ENCODE data around the gene WDFY2. TPM values are rescaled to one million over a fixed set of nuclear protein-coding genes. Genes with fewer than 3 reads are reported as not detected.
A peak's percentile ranks its signal among the peaks of the same experiment; 100 is the strongest.

Gene WDFY2
- total RNA-seq, 6 experiments from 2014 or later: 11.4 to 15.7 (median 13.4) TPM

DNA sequence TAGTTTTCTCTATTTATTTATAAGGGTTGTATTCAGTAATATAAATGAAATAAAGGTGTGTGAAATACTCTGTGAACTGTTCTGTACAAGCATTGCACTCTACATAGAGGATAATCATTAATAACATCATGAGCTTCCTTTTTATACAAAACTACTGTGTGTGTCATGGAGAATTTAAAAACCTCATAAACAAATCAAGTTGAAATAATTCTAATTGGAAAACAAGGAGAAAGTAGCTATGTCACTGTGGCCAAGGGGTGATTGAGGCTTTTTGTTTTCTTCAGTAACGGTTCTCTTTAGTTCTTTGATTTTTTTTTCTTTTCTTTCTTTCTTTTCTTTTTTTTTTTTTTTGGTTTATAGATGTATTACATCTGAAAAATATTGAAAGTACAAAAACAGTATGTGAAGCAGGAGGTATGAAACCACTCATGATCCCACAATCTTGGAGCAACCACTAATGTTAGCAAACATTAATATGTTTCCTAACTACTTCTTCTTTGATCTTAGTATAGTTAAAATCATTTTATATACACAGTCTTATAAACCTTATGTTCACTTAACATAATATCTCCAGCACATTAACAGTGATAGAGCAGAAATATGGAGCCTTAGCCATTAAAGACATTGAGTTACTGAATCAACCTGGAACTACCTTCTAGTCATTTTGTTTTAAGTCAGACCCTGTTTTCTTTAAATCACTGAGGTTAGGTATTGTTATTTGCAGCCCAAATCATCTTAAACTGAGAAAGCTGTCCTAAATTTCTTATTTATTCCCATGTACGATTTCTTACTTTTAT is 45.4 kb downstream of the WDFY2 start:
- DNase-seq: no peak
- Mint-ChIP-seq H3K4me1 (ENCODE audit: low read depth) (peaks cover 84% of the 10 kb centered on the region), H3K9me3 (no peaks in the 10 kb centered on the region), H3K27me3 (ENCODE audit: insufficient read depth) (peaks cover 2% of the 10 kb centered on the region), H3K36me3 (ENCODE audit: low read depth) (no peaks in the 10 kb centered on the region; the same call in 1 of the 2 replicates), H3K27ac (peak overlapping the region; percentile 72), H3K4me3 (peak overlapping the region; percentile 34)
- TF ChIP-seq, protein P1, sequence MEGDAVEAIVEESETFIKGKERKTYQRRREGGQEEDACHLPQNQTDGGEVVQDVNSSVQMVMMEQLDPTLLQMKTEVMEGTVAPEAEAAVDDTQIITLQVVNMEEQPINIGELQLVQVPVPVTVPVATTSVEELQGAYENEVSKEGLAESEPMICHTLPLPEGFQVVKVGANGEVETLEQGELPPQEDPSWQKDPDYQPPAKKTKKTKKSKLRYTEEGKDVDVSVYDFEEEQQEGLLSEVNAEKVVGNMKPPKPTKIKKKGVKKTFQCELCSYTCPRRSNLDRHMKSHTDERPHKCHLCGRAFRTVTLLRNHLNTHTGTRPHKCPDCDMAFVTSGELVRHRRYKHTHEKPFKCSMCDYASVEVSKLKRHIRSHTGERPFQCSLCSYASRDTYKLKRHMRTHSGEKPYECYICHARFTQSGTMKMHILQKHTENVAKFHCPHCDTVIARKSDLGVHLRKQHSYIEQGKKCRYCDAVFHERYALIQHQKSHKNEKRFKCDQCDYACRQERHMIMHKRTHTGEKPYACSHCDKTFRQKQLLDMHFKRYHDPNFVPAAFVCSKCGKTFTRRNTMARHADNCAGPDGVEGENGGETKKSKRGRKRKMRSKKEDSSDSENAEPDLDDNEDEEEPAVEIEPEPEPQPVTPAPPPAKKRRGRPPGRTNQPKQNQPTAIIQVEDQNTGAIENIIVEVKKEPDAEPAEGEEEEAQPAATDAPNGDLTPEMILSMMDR (IDR thresholded peaks at IDR 0.05): no peak

DNA sequence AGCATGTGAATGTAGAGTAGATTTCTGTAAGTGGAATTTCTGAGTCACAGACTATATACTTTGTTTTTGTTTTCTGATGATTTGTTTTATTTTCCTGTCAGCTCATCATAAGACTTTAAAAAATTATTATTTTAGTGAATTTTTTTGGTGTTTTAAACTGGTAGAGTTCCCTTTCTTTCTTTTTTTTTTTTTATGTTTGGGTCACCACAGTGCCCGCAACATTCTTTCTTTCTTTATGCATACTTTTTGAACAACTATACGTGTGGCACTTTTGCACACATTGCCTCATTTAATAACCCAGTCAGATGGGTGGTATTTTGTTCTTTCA is 46.0 kb downstream of the WDFY2 start:
- no peak for DNase-seq
- Mint-ChIP-seq H3K4me1 (ENCODE audit: low read depth) (peaks cover 82% of the 10 kb centered on the region), H3K9me3 (no peaks in the 10 kb centered on the region)

DNA sequence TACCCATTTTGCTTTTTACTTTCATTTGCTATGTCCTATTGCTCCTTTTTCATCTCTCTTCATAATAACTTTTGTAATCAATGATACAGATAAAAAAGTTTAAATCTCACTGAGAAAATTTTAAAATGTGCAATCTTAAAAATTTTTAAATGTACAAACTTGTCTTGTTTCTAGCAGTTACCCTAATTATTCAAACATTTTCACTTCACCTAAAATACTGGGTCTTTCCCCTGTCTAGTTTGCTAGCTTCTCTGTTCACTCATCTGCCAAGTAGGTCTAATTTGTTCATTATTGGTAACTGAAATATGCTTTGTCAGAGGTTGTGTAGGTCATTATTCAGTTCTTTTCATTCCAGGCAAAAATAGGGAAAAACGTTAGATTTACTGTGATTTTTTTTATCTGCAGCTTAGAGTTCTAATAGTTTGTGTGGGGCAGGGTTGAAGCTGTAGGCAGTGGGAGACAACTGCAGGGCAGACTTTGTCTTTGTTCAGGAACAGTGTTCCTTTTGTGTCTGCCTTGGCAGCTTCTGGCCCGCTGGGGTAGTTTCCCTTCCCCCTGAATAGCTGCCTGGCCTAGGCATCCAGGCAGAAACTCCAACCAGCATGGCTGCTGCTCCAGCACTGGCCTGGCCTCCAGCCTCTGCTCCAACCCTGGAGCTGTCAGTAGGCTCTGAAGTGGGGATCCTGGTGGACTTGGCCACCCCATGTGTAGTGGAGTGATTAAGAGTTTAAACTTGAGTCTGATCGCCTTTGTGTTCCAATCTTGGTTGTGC is 48.5 kb downstream of the WDFY2 start:
- peak overlapping the region; percentile 26 for H3K4me3 Mint-ChIP-seq
- peaks cover 8% of the 10 kb centered on the region; the same call in 1 of the 2 replicates for H3K36me3 Mint-ChIP-seq (ENCODE audit: low read depth)
- H3K27me3 Mint-ChIP-seq (ENCODE audit: insufficient read depth): peaks cover 2% of the 10 kb centered on the region
- DNase-seq: no peak
- H3K9me3 Mint-ChIP-seq: no peaks in the 10 kb centered on the region
- H3K4me1 Mint-ChIP-seq (ENCODE audit: low read depth): peaks cover 91% of the 10 kb centered on the region
- peak overlapping the region; percentile 72 for H3K27ac Mint-ChIP-seq
- TF ChIP-seq, protein P1 (IDR thresholded peaks at IDR 0.05): no peak

More for the DNA sequence above, 46.0 kb downstream of the WDFY2 start:
- Mint-ChIP-seq H3K4me3 (peak overlapping the region; percentile 34), H3K36me3 (ENCODE audit: low read depth) (peaks cover 2% of the 10 kb centered on the region; the same call in 1 of the 2 replicates), H3K27me3 (ENCODE audit: insufficient read depth) (peaks cover 2% of the 10 kb centered on the region), H3K27ac (peak overlapping the region; percentile 72)
- TF ChIP-seq, protein P1 (IDR thresholded peaks at IDR 0.05): no peak

DNA sequence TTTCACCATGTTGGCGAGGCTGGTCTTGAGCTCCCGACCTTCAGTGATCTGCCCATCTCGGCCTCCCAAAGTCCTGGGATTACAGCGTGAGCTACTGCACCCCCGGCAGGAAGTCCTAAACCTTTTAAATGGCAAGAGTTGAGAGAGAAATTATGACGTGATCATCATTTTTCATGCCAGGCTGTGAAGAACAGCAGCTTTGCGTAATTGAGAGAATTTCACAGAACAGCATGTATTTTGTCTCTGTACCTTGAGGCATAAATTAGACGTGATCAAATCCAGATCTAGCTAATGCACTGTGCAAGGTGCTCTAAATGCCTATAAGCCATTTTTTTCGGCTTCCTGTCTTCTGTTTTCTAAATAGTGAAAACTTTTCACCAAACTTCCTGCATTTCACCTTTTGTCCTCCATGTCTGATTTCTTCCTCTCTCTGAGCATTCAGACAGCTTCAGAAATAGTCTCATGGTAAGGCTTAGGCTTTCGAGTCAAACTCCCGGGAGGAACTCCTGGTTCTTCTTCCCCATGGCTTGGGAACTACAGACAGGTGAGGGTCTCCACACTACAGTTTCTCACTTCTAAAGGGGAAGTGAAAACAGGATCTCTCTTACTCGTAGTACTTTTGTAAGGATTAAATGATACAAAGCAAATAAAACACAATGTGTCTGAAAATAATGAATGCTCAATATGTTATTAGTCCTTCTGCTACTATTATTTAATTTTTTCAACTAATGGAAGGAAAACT is 51.0 kb downstream of the WDFY2 start:
- TF ChIP-seq, protein P1 (IDR thresholded peaks at IDR 0.05): no peak
- peaks cover 2% of the 10 kb centered on the region for H3K27me3 Mint-ChIP-seq (ENCODE audit: insufficient read depth)
- no peak overlapping the region; the same call in 1 of the 2 replicates for H3K27ac Mint-ChIP-seq
- no peak for DNase-seq
- H3K4me1 Mint-ChIP-seq (ENCODE audit: low read depth): peaks cover 95% of the 10 kb centered on the region
- H3K4me3 Mint-ChIP-seq: no peak overlapping the region
- no peaks in the 10 kb centered on the region for H3K9me3 Mint-ChIP-seq
- H3K36me3 Mint-ChIP-seq (ENCODE audit: low read depth): peaks cover 8% of the 10 kb centered on the region; the same call in 1 of the 2 replicates

DNA sequence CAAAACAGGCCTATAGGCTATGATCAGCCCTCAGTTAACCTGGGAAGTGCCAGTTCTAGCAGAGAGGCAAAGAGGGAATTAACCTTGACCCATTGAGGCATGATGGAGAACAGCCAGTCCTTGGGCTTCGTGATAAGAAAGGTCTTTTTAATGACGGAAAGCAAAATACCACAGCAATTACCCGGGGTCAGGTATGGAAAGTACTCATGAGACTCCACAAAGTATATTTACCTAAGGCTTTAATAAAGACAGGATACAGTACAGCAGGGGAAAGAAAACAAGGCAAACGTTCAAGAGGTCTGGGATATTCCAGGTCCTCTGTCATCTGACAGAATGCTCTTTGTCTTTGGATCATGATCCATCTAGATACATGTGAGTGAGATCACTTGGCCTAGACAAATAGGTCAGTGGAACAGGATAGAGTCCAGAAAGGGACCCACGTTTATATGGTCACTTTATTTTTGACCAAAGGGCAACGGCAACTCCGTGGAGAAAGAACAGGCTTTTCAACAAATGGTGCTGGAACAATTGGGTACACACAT is 52.2 kb downstream of the WDFY2 start:
- TF ChIP-seq, protein P1 (IDR thresholded peaks at IDR 0.05): no peak
- peaks cover 8% of the 10 kb centered on the region; the same call in 1 of the 2 replicates for H3K36me3 Mint-ChIP-seq (ENCODE audit: low read depth)
- DNase-seq: no peak
- no peaks in the 10 kb centered on the region; the same call in 1 of the 2 replicates for H3K27me3 Mint-ChIP-seq (ENCODE audit: insufficient read depth)
- peak overlapping the region; percentile 43; the same call in 1 of the 2 replicates for H3K4me3 Mint-ChIP-seq
- no peaks in the 10 kb centered on the region for H3K9me3 Mint-ChIP-seq
- no peak overlapping the region for H3K27ac Mint-ChIP-seq
- peaks cover 95% of the 10 kb centered on the region for H3K4me1 Mint-ChIP-seq (ENCODE audit: low read depth)
